SU-DHL-6 (cell line): Measurements from ENCODE around the gene PAX5.

Experiments used
- H2AFZ ChIP-seq: fragments of 200-600 bp; sonication (generic); 2 replicates; pipeline ENCODE4 v1.6.1; 2014; ENCODE audit warnings: low read depth, mild to moderate bottlenecking, moderate library complexity, mixed read lengths, antibody characterized with exemption, low read length; ENCODE audit not compliant: severe bottlenecking
- H3F3A ChIP-seq: fragments of 200-600 bp; shearing (Covaris generic); 2 replicates; pipeline ENCODE4 v1.6.0; 2016; ENCODE audit warnings: antibody characterized with exemption, mild to moderate bottlenecking; ENCODE audit not compliant: insufficient read depth
- H3K27ac ChIP-seq: fragments of 200-600 bp; sonication (generic); 2 replicates; pipeline ENCODE4 v1.5.1; 2016; ENCODE audit warnings: low read depth, mild to moderate bottlenecking, low read length, moderate library complexity, mixed read lengths
- H3K27me3 ChIP-seq: fragments of 200-600 bp; sonication (generic), shearing (Covaris generic); 2 replicates; pipeline ENCODE4 v1.6.0; 2014; ENCODE audit warnings: mild to moderate bottlenecking, low read length
- H3K36me3 ChIP-seq: fragments of 200-600 bp; sonication (generic); 2 replicates; pipeline ENCODE4 v1.6.1; 2014; ENCODE audit warnings: mild to moderate bottlenecking, low read length, mixed read lengths
- H3K4me2 ChIP-seq: fragments of 300-600, 200-600 bp; shearing (Covaris generic), sonication (generic); 2 replicates; pipeline ENCODE4 v1.6.0; 2014; ENCODE audit warnings: low read length, low read depth, mild to moderate bottlenecking; ENCODE audit not compliant: poor library complexity, severe bottlenecking
- H3K4me3 ChIP-seq: fragments of 200-600 bp; sonication (generic); 2 replicates; pipeline ENCODE4 v1.5.1; 2014; ENCODE audit warnings: antibody characterized with exemption, low read length, mild to moderate bottlenecking, mixed read lengths; ENCODE audit not compliant: insufficient read depth, poor library complexity, severe bottlenecking
- H3K79me2 ChIP-seq: fragments of 200-600 bp; sonication (generic); 2 replicates; pipeline ENCODE4 v1.6.1; 2014; ENCODE audit warnings: mild to moderate bottlenecking, low read length, moderate library complexity; ENCODE audit not compliant: insufficient read depth
- H3K9ac ChIP-seq: fragments of 200-600 bp; sonication (generic); 2 replicates; pipeline ENCODE4 v1.7.0; 2014; ENCODE audit warnings: mild to moderate bottlenecking, low read length
- H3K9me2 ChIP-seq: fragments of 200-600 bp; sonication (generic); replicated peaks from 2 replicates; pipeline ENCODE4 v1.6.1; 2014; ENCODE audit warnings: low read length; ENCODE audit not compliant: insufficient read depth
- H3K9me3 ChIP-seq: fragments of 200-600 bp; sonication (generic); 2 replicates; pipeline ENCODE4 v1.6.1; 2014; ENCODE audit warnings: low read length, mixed read lengths; ENCODE audit not compliant: insufficient read depth
- H4K20me1 ChIP-seq: fragments of 200-600 bp; sonication (generic); 2 replicates; pipeline ENCODE4 v1.6.1; 2014; ENCODE audit warnings: low read depth, mild to moderate bottlenecking, antibody characterized with exemption, low read length, moderate library complexity, mixed read lengths
- EZH2phosphoT487 ChIP-seq: fragments of 200-600 bp; sonication (generic), shearing (Covaris generic); conservative IDR thresholded peaks from 2 replicates; pipeline ENCODE4 v1.6.1; 2018; ENCODE audit warnings: mild to moderate bottlenecking, antibody characterized with exemption, low read length, moderate library complexity, mixed read lengths
- TF ChIP-seq, protein P1 (sequence below): fragments of 200-600 bp; sonication (generic); IDR thresholded peaks from one replicate; pipeline ENCODE4 v1.5.1; 2017; ENCODE audit warnings: antibody characterized with exemption, mild to moderate bottlenecking, low read length, moderate library complexity; ENCODE audit not compliant: insufficient read depth, poor library complexity, severe bottlenecking

The PAX5 gene

DNA sequence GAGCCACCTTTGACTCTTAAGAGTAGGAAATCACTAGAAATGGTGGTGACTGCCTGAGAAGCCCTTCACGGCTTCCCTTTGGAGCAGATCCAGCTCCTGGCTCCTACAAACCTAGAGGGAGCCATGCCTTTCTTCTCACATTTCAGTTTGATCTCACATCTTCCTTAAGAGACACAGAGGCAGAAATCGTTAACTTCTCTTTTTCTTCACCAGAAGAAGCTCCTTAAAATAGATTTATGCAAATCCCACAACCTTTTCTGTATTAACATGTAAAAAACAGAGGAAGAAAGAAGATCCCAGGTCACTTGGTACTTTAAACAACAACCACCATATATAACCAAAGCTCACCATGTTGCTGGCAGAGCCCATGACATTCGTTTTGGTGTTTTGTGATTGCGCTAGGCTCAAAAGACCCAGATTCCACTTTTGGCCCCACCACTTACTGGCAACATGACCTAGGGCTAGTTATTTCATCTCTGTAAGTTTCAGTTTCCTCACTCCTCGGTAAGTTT lies 29.6 kb downstream of the PAX5 start:
- peaks cover 61% of the 10 kb centered on the region for H3K79me2 ChIP-seq
- H3K4me2 ChIP-seq, result peak overlapping the region; percentile 61
- no peaks in the 10 kb centered on the region for H3K9me2 ChIP-seq
- H3F3A ChIP-seq, result peaks cover 68% of the 10 kb centered on the region
- peak overlapping the region; percentile 44 for H3K9ac ChIP-seq
- peak overlapping the region; percentile 19 for H3K4me3 ChIP-seq
- no peak overlapping the region for H2AFZ ChIP-seq
- H3K9me3 ChIP-seq, result no peaks in the 10 kb centered on the region
- no peaks in the 10 kb centered on the region for H3K27me3 ChIP-seq
- H3K27ac ChIP-seq, result peak overlapping the region; percentile 92
- no peak for TF ChIP-seq EZH2phosphoT487
- TF ChIP-seq, protein P1, sequence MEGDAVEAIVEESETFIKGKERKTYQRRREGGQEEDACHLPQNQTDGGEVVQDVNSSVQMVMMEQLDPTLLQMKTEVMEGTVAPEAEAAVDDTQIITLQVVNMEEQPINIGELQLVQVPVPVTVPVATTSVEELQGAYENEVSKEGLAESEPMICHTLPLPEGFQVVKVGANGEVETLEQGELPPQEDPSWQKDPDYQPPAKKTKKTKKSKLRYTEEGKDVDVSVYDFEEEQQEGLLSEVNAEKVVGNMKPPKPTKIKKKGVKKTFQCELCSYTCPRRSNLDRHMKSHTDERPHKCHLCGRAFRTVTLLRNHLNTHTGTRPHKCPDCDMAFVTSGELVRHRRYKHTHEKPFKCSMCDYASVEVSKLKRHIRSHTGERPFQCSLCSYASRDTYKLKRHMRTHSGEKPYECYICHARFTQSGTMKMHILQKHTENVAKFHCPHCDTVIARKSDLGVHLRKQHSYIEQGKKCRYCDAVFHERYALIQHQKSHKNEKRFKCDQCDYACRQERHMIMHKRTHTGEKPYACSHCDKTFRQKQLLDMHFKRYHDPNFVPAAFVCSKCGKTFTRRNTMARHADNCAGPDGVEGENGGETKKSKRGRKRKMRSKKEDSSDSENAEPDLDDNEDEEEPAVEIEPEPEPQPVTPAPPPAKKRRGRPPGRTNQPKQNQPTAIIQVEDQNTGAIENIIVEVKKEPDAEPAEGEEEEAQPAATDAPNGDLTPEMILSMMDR, result no peak
- H4K20me1 ChIP-seq, result no peaks in the 10 kb centered on the region
- peaks cover 10% of the 10 kb centered on the region for H3K36me3 ChIP-seq

DNA sequence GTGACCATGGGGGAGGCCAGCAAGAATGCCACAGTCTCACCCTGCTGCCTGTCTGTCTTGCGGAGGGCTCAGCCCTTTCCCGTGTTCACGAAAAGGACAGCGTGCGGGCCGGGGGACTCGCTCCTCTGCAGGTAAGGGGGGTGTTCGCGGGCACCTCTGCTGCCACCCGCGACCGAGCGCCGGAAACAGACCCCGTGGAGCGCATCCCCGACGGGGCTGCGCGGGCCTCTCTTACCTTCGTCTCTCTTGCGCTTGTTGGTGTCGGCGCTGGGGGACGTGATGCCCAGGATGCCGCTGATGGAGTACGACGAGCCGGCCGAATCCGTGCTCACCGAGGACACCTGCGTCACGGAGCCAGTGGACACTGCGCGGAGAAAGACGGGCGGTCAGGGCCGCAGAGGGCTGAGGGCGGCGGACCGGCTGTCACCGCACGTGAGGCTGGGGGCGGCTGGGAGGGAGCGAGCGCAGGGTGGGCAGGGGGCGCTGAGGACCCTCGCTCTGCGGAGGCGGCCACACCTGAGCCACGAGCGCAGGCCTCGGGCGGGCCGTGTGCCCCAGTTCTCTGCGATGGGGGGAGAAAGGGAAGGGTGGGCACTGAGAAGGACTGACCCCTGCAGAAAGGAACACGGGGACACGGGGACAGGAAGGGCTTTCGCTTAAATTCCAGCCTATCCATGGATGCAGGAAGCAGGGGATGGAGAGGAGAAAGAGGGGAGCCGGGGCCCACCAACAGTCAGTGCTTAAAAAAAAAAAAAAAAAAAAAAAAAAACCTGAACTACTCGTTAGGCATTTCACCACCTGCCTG lies 31.5 kb downstream of the PAX5 start:
- H3K9me2 ChIP-seq, result no peaks in the 10 kb centered on the region
- peaks cover 71% of the 10 kb centered on the region for H3F3A ChIP-seq
- peaks cover 3% of the 10 kb centered on the region; the same call in 1 of the 2 replicates for H3K36me3 ChIP-seq
- TF ChIP-seq, protein P1, result no peak
- no peak for TF ChIP-seq EZH2phosphoT487
- H3K4me3 ChIP-seq, result no peak overlapping the region
- peak overlapping the region; percentile 44 for H3K9ac ChIP-seq
- H3K9me3 ChIP-seq, result no peaks in the 10 kb centered on the region
- H3K27ac ChIP-seq, result peak overlapping the region; percentile 92
- peaks cover 66% of the 10 kb centered on the region for H3K79me2 ChIP-seq
- peak overlapping the region; percentile 61 for H3K4me2 ChIP-seq
- H3K27me3 ChIP-seq, result no peaks in the 10 kb centered on the region
- no peaks in the 10 kb centered on the region for H4K20me1 ChIP-seq
- no peak overlapping the region for H2AFZ ChIP-seq

DNA sequence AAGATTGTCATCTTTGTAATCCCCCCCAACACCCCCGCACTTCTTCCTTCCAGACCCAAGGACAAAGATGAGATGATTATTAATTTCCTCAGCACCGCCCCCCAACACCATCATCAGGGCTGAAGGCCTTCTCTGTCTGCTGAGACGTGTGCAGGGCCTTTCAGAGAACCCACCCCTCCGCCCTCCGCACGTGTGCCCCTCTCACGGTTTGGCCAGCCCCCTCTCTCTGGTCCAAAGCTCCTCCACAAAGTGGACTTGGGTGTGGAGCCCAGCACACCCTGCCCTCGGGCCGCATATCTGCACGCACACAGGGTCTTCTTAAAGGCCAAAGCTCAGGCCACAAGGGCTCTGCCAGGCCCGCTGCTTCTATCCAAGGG lies 32.0 kb downstream of the PAX5 start:
- H3K79me2 ChIP-seq, result peaks cover 68% of the 10 kb centered on the region
- no peaks in the 10 kb centered on the region for H4K20me1 ChIP-seq
- peaks cover 65% of the 10 kb centered on the region for H3F3A ChIP-seq
- H2AFZ ChIP-seq, result no peak overlapping the region
- no peak for TF ChIP-seq EZH2phosphoT487
- TF ChIP-seq, protein P1, result no peak
- H3K9me3 ChIP-seq, result no peaks in the 10 kb centered on the region
- H3K9me2 ChIP-seq, result no peaks in the 10 kb centered on the region
- H3K27ac ChIP-seq, result peak overlapping the region; percentile 92
- no peak overlapping the region for H3K4me3 ChIP-seq
- H3K27me3 ChIP-seq, result no peaks in the 10 kb centered on the region
- peak overlapping the region; percentile 61 for H3K4me2 ChIP-seq
- H3K9ac ChIP-seq, result peak overlapping the region; percentile 44
- peaks cover 3% of the 10 kb centered on the region; the same call in 1 of the 2 replicates for H3K36me3 ChIP-seq
